Inflammatory macrophage treated with lipopolysaccharide for 1 hour (primary cell): ENCODE data around the gene MBOAT1.
"Not testable (repeated sequence)": the region's sequence is repeated elsewhere in the genome, so short reads cannot be mapped to it uniquely, and the experiment has no call there.

ENCODE experiments used
- DNase-seq, 2 donors: peaks; one replicate each; pipeline ENCODE4 v3.0.0-alpha.2; 2020 to 2022

Gene MBOAT1

GRCh38 chr6:20212392-20213111 is at the start of gene MBOAT1:
MBOAT1 (minus strand) TSS chr6:20212469; CDS start chr6:20212234, 235 bp downstream.
- peak; percentile 86 to 88 for DNase-seq

GRCh38 chr6:20261685-20262084 is 49.4 kb upstream of the MBOAT1 start:
- no peak for DNase-seq

GRCh38 chr6:20260360-20260759 is 48.1 kb upstream of the MBOAT1 start:
- no peak for DNase-seq

GRCh38 chr6:20259316-20260049 is 47.2 kb upstream of the MBOAT1 start:
- DNase-seq = no peak

- DNase-seq = no peak
Observed at GRCh38 chr6:20255428-20255827, 43.2 kb upstream of the MBOAT1 start.

GRCh38 chr6:20254295-20254694 is 42.0 kb upstream of the MBOAT1 start:
- no peak for DNase-seq

GRCh38 chr6:20253021-20253420 is 40.8 kb upstream of the MBOAT1 start:
- DNase-seq = no peak

GRCh38 chr6:20252311-20252710 is 40.0 kb upstream of the MBOAT1 start:
- DNase-seq = no peak

GRCh38 chr6:20251525-20251924 is 39.3 kb upstream of the MBOAT1 start:
- DNase-seq = no peak

GRCh38 chr6:20246125-20246524 is 33.9 kb upstream of the MBOAT1 start:
- DNase-seq = no peak

- DNase-seq = not testable (repeated sequence)
Observed at GRCh38 chr6:20244807-20245681, 32.8 kb upstream of the MBOAT1 start.

GRCh38 chr6:20243288-20243687 is 31.0 kb upstream of the MBOAT1 start:
- no peak for DNase-seq

GRCh38 chr6:20242397-20242796 is 30.1 kb upstream of the MBOAT1 start:
- DNase-seq = no peak

GRCh38 chr6:20241102-20241501 is 28.8 kb upstream of the MBOAT1 start:
- no peak for DNase-seq

- no peak for DNase-seq
Observed at GRCh38 chr6:20238688-20239587, 26.7 kb upstream of the MBOAT1 start.

GRCh38 chr6:20237677-20238460 is 25.6 kb upstream of the MBOAT1 start:
- no peak for DNase-seq

- no peak for DNase-seq
Observed at GRCh38 chr6:20236909-20237600, 24.8 kb upstream of the MBOAT1 start.

GRCh38 chr6:20236344-20236743 is 24.1 kb upstream of the MBOAT1 start:
- DNase-seq = no peak

GRCh38 chr6:20235041-20235440 is 22.8 kb upstream of the MBOAT1 start:
- no peak for DNase-seq

GRCh38 chr6:20234136-20234535 is 21.9 kb upstream of the MBOAT1 start:
- DNase-seq = no peak
